Measurements from ENCODE around the gene PTK7.
"Not testable (repeated sequence)": the region's sequence is repeated elsewhere in the genome, so short reads cannot be mapped to it uniquely, and the experiment has no call there.

The PTK7 gene

DNA sequence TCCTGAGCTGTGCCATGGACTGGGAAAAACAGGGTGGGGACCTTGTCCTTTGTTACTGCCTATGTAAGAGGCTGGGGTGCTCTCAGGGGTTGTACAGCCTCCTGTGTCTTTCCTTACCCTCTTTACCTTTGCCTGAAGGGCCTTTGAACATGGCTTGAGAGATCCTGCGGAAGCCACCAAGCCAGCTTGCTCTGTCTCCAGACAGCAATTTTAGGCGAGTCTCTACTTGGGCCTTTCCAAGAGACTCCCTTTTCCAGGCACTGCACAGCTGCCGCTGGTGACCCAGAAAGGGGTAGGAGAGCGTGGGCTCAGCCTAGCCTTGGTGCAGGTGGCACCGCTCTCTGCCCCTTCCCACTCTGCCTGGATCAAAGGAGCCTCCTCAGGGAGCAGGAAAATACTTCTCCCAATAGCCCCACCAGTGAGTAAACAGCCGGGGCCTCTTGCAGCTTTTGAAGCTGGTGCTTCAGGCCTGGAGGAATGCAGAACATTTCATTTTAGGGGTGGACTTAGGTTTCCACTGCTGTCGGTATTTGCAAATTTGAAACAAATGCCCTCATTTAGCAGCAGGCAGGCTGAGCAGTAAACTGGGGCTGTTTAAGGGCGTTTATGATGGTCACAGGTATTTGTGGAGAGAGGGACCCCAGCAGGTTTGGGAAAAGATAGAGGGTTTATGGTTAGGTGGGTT lies 13.9 kb downstream of the PTK7 start:
- no peak for DNase-seq

DNA sequence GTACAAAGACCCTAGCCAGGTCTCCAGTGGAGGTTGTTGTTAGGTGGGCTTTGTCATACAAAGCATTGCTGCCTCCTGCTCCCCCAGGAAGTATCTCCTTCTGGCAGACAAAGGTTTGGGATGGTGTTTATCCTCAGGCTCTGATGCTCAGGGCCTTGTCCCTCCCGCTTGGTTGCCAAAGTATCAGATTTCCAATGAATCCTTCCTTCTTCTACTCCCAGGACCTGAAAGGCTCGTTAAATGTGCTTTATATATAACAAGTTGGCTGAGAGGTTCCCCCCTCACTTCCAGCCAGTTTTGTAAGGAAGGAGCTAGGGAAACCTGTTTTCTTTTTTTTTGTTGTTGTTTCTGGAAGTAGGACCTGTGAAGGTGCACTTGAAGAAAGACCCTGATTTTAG lies 14.4 kb downstream of the PTK7 start:
- DNase-seq = no peak

DNA sequence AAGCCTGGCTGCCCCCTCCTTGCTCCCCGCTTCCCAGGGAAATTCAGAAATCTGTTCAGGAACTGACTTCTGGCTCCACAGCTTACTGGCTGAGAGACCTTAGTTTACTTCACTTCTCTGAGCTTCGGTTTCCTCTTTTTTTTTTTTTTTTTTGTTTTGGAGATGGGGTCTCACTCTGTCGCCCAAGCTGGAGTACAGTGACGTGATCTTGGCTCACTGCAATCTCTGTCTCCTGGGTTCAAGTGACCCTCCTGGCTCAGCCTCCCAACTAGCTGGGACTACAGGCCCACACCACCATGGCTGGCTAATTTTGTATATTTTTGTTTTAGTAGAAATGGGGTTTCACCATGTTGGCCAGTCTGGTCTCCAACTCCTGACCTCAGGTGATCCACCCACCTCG lies 14.9 kb downstream of the PTK7 start:
- no peak for DNase-seq

DNA sequence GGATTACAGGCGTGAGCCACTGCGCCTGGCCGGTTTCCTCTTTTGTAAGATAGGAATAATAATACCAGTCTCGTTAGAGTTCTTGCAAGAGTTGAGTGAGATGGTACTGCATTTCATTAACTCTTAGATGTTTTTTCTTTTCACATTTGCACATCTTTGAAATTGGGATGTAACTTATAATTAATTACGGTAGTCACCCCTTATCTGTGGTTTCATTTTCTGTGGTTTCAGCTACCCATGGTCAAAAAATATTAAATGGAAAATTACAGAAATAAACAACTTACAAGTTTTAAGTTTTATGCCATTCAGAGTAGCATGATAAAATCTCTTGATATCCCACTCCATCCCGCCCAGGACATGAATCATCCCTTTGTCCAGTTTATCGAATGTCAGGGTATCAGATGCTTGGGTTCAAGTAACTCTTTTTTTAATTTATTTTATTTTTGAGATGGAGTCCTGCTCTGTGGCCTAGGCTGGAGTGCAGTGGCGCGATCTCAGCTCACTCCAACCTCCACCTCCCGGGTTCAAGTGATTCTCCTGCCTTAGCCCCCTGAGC lies 15.4 kb downstream of the PTK7 start:
- DNase-seq = no peak

DNA sequence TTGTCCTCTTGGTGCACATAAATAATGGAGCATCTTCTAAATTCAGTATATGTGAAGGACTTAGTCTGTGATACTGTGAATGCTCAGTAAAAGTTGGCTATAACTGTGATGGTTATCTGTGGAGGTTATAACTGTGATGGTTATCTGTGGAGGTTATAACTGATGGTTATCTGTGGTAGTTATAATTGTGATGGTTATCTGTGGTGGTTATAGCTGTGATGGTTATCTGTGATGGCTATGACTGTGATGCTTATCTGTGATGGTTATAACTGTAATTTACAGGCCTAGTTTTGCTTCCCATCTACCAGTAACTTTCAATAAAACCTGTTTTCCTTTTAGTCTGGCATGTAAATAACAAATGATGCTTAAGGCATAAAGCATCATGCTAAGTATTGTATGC lies 16.5 kb downstream of the PTK7 start:
- no peak for DNase-seq

DNA sequence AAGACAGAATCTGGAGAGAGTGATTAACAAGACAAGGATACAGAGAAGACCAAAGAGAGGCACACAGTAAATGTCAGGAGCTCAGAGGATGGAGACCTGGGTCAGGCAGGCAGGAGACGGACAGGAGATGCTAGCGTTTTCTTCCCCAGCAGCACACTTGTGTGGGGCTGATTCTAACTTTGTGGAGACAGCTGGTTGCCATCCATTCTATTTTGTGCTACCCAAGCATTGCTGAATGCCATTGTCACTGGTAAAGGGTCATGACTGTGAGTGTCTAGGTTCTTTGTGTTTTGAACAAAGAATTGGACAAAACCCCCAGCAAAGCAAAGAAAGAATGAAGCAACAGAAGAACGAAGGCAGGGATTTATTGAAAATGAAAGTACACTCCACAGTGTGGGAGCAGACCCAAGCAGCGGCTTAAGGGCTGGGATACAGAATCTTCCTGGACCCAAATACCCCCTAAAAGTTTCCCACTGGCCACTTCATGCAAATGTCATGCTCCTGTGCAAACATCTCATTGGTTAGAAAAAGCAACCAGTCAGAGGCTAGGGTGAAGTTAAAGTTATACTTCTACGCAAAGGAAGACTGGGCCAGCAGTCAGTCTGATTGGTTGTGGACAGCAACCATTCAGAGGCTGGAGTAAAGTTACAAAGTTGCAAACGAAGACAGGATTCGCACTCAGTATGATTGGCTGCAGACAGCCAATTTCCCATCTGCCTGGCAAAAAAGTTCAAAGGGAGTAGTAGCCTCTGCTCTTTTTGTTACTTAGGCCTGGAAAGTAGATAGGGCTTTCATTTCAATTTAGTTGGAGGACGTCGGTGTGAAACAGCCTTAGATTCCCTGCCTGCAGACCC lies 17.5 kb downstream of the PTK7 start:
- no peak for DNase-seq

DNA sequence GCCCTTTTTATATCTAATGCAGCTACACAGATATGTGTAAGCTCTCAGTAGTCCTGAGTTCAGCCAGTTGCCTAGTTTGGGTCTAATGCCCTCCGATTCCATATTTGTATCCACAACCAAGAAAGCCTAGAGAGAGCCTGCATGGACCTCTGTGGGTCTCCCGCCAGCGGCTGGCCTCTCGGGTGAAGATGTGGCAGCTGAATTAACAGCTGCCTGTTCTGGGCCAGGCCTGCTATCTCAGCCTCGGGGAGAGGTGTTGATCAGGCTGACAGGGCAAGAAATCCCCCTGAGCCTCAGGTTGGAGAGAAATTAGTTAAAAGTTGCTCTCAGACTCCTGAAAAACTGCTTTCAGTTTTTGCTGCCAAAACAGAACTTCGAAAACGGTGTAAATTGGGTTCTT lies 19.8 kb downstream of the PTK7 start:
- DNase-seq = no peak

DNA sequence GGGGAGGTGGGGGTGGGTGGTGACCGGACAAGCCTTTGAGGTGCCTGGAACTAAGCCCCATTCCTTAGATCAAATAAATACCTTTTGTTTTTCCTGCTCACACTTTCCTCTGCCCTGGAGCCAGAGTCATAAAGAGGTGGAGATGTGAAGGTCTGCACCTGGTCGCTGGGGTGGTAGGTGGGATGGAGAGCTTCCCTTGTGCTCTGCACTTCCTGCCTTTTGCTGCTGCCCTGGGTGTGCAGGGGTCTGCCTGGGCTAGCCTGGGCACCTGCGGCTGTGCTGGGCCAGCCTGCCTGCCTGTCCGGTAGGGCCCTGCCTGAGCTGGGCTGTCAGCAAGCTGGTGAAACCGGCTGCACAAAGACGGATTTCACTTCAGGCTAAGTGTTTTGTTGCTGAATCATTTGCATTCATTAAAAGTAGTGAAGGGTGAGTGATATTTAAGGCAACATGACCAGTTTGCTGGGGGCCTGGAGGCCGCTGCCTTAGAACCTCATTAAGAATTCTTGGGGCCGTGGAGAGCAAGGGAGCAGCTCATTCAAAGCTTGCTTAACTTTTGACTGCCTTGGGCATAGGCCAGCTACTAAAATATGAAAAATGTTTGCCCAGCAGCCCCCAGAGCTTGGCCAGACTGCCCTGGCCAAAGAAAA lies 20.5 kb downstream of the PTK7 start:
- DNase-seq = no peak

DNA sequence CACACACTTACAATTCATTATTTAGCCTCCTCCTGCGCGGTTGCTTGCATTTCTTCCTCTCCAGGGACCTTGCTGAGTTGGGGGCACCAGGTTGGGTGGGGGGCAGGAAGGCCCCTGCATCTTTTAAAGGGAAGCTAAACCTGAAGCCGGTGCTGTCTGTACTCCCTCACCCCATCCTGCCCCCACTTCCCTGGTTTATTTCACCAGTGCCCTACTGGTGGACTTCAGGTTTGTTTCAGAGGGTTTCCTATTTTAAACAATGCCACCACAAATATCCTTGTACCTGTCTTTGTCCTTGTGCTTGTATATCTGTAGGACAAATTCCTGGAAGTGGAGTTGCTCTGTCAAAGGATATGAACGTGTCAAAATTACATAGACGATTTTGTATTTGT lies 21.0 kb downstream of the PTK7 start:
- no peak for DNase-seq

DNA sequence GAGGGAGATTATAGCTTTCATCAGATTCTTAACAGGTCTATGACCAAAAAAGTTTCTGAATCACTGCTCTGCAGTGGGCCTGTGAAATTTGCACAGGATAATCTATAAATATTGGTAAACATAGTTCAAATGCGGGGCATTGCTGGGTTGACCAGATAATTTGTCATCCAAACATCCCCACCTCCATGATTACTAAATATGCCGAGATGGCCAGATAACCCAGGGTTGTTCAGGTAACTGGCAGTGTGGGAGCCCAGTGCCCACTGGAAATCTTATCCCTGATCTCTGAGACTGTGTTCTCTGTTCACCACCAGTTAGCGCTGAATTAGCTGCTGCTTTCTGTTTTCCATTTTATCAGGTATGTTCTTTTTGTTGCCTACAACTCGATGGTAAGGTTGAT lies 21.4 kb downstream of the PTK7 start:
- no peak for DNase-seq

DNA sequence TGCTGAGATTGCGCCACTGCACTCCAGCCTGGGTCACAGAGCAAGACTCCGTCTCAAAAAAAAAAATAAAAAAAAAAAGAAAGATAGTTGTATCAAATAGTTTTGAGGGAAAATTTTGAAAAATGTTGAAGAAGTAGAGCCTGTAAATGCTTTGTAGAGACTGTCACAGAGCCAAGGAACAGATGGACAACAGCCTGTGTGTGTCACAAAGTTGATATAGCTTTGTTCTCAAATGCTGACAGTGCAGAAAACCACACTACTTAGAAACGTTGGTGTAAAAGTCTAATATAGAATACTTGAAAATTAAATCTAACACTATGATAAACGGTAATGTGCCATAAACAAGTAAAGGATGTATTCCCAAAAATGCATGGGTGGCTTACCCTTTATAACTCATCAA lies 25.4 kb downstream of the PTK7 start:
- peak; percentile 40 for DNase-seq

DNA sequence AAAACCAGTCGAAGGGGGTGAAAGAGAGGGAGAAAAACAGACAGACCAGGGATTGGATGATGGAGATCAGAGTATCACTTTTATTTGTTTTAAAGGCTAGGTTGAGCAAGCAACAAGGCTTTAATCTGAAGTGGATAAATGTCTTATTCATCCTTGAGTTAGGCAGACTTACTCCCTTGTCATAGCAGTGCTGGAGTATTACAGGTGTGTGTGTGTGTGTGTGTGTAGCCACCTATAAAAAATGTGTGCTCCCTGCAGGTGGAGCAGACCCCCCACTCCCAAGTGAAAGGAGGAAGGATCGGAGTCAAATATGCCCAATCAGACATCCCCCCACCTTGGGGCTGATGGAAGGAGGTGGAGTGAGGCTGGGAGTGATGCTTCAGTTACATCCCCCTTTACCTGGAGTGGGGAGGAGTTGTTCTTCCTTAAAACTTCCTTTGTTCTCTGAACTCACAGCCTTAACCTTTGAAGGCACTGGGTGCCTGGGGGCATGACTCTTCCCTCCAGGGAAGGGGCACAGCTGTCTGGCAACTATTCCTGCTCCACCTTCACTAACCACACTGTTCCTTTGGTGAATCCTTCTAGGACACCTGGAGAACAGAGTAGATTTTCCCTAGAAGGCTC lies 27.3 kb downstream of the PTK7 start:
- DNase-seq = no peak

DNA sequence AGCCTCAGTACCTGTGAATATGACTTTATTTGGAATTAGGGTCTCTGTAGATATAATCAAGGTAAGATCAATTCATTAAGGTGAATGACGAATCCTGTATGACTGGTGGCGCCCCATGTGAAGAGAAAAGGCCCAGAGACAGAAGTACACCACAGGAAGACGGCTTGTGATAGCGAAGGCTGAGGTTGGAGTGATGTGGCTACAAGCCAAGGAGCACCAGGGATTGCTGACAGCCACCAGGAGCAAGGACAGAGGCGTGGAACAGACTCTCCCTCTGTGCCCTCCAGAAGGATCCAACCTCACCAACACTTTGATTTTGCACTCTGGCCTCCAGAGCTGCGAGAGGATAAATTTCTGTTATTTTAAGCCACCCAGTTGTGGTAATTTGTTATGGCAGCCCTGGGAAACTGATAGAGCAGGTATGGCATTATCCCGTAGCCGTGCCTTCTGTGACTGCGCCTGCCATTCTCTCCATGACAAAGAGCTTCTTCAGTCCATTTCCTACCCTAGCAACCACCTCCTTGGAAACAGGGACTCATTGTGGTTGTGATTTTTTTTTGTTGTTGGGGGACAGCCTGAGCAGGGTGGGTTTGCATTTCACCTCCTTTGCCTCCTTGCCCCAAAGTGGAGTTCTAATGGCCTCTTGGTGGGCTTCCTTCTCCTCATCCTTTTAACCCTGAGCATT lies 29.6 kb downstream of the PTK7 start:
- no peak for DNase-seq

DNA sequence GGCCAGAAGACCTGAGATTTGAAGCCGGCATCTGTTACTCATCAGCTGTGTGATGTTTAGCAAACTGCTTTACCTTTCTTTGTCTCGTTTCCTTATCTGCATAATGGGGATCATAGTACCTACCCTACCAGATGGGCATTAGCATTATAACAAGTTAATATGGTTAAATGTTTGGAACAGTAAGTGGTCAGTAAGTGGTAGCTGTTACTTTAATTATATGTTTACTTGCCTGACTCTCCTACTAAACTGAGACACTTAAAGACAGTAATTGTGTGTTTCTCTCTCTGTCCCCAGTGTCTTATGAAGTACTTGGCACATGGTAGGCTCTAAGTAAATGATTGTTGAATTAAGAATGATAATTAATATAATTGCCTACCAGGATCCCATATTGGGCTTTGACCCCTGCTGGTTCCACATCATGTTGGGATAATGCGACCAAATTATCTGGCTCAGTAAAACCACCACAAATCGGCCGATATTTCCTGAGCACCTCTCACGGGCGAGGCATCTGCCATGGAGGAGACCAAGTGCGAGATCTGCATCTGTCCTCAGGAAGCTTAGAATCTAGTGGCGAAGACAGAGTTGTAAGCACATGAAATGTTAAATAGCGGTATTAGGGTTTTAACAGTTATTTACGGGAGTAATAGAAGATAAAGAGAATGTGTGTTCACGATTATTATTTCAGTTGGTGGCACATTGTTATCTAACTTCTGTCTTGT lies 31.4 kb downstream of the PTK7 start:
- no peak for DNase-seq

DNA sequence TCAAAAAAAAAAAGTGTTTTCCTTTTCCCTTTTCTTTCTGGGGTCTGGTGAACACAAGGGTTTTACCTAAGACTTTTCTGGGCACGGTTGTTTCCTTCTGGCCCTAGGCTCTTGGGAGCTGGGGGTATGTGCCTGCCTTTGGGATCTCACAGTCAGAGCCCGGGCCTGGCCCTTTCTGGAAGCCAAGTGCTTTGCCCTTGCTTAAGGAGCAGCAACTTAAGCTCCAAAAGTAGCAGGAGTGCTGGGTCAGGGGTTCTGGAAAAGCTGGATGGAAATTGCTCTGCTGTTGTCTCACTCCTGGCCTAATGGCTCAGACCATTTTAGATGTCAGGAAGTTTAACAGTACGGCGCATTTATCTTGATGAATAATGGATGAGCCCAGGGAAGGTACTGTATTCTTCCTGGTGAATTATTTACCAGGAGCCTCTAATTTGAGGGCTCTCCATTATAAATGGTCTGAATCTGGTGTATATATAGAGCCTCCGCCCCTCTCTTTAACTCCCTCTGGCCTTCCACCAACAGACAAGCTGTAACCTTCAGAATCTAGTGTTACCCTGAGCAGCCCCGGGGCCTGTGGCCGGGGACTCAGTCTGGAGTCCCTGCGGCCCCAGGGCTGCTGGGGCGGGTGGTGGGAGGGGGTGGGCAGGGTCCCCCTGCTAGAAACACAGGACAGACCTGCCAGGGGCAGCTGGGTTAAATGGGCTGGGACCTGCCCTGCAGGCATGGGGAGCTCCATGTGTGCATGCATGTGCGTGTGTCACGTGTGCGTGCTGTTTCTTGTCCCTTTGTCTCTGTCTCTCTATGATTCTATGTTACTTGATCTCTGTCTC lies 37.5 kb downstream of the PTK7 start:
- no peak for DNase-seq

DNA sequence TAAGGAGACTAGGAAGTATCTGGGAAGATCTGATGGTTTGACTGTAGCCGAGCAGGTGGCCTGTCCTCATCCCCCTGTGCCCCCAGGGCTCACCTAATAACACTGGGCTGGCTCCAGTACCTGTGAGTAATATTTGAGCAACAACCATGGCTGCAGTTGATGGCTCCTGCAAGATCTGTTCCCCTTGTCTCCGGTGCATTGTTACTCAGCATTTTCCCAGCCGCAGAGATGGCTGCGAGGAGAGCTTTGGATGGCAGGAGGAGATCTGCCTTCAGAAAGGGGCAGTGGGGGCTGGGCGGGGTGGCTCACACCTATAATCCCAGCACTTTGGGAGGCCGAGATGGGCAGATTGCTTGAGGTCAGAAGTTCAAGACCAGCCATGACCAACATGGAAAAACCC lies 39.3 kb downstream of the PTK7 start:
- no peak for DNase-seq

DNA sequence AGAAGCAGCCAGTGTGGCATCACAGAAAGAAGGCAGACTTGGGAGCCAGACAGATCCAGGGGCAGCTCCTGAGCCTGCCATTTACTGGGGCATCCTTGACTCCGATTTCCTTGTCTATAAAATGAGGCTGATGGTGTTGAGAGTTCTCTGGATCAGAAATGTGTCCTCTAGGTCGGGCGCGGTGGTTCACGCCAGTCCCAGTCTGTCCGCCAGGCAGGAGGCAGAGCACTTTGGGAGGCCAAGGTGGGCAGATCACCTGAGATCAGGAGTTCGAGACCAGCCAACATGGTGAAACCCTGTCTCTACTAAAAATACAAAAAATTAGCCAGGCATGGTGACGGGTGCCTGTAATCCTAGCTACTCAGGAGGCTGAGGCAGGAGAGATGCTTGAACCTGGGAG lies 41.4 kb downstream of the PTK7 start:
- not testable (repeated sequence) for DNase-seq

DNA sequence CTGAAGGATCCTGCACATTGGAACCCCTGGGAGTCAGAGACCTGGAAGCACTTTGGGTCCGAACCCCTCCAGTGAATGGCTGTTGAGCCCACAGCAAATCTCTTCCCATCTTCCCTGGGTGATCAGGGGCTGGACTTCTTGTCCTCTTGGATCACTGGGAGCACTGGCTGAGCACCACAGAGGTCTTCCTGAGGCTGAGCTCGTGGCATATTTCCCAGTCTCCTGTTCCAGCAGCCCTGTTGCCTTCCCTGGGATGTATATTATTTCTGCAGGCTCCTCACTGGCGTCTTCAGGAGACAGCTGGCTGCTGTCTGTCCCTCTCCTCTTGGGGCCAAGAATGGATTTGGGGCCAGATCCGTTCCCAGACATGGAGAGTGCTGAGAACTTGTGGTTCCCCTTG lies 43.4 kb downstream of the PTK7 start:
- no peak for DNase-seq

DNA sequence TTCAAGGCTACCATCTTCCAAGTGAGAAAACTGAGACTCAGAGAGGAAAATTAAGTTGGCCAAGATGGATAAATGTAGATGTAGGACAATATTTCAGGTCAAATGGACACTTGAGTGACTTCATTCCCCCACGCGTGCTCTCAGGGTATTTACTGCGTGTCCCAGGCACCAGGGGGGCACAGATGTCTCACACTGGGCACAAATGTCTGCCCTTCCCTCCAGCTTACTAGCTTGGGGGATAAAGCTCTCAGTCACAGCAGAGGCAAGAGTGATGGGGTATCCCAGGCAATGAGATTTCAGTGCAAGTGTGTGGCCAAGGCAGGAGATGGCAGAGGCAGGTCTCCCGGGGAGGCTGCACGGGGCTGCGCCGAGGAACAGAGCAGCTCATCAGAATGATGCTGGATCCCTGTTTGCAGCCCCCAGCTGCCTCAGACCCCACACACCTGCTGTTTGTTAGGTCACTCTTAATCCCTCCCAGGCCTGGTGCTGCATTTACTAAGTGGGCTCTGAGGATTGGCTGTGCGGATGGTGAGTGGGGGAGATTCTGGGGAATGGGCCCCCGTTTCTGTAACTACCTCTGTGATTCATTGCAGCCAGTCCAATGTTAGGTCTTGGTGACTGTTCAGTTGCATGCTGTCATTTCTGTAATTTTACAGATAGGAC lies 44.1 kb downstream of the PTK7 start:
- DNase-seq = no peak

Data from NCI-H1694 treated with DMSO at 0.1 percent for 48 hours (cell line).